K562 (cell line): ENCODE data around the gene MED17. TPM values are rescaled to one million over a fixed set of nuclear protein-coding genes. Genes with fewer than 3 reads are reported as not detected.

Source experiments
- ARID2 ChIP-seq: fragments of 450-650 bp; IDR thresholded peaks from 2 replicates; pipeline ENCODE4 v1.6.1; 2017; ENCODE audit warnings: antibody characterized with exemption, mild to moderate bottlenecking
- ATF2 ChIP-seq: sonication (generic); formaldehyde crosslinking; IDR thresholded peaks from 2 replicates; pipeline ENCODE4 v1.8.1; 2022; ENCODE audit warnings: missing genetic modification reagents
- COPS2 ChIP-seq: fragments of 450-650 bp; conservative IDR thresholded peaks from 2 replicates; pipeline ENCODE4 v1.6.1; 2016; ENCODE audit warnings: mild to moderate bottlenecking, moderate library complexity
- CTCFL ChIP-seq: IDR thresholded peaks from 2 replicates; pipeline ENCODE4 v1.6.1; 2011; ENCODE audit warnings: borderline replicate concordance, low read depth, mild to moderate bottlenecking, moderate library complexity, low read length; ENCODE audit not compliant: insufficient read depth, poor library complexity, severe bottlenecking
- DMBX1 ChIP-seq: fragments of 250-450 bp; sonication (Bioruptor Pico); IDR thresholded peaks from 2 replicates; pipeline ENCODE4 v1.8.0; 2022; ENCODE audit warnings: inconsistent platforms, mild to moderate bottlenecking, moderate library complexity, borderline replicate concordance
- E2F5 ChIP-seq: sonication (generic); formaldehyde crosslinking; IDR thresholded peaks from 2 replicates; pipeline ENCODE4 v1.8.0; 2022; ENCODE audit warnings: mild to moderate bottlenecking, missing genetic modification reagents
- ERF ChIP-seq: fragments of 450-650 bp; formaldehyde crosslinking; IDR thresholded peaks from 2 replicates; pipeline ENCODE4 v1.4.0; 2020; ENCODE audit warnings: mild to moderate bottlenecking, mixed read lengths
- GTF2E2 ChIP-seq: fragments of 200-800 bp; sonication (Bioruptor generic); IDR thresholded peaks from 2 replicates; pipeline ENCODE4 v1.6.1; 2016; ENCODE audit warnings: missing genetic modification characterization, missing compliant biosample characterization
- ILK ChIP-seq: fragments of 450-650 bp; IDR thresholded peaks from 2 replicates; pipeline ENCODE4 v1.6.1; 2016; ENCODE audit warnings: missing genetic modification characterization, low read depth, mild to moderate bottlenecking, missing compliant biosample characterization, moderate library complexity, borderline replicate concordance
- MED1 ChIP-seq: sonication (generic); formaldehyde crosslinking; IDR thresholded peaks from 2 replicates; pipeline ENCODE4 v1.8.1; 2023; ENCODE audit warnings: missing genetic modification reagents, borderline replicate concordance
- PML ChIP-seq: IDR thresholded peaks from 2 replicates; pipeline ENCODE4 v1.6.1; 2012; ENCODE audit warnings: low read length, inconsistent platforms
- RBM39 ChIP-seq: fragments of 200-400 bp; formaldehyde crosslinking; optimal IDR thresholded peaks from 2 replicates; pipeline ENCODE3; 2018; ENCODE audit warnings: low read depth, low read length
- RFX1 ChIP-seq: fragments of 450-650 bp; IDR thresholded peaks from 2 replicates; pipeline ENCODE4 v1.6.1; 2016; ENCODE audit warnings: mild to moderate bottlenecking, moderate library complexity
- TEAD2 ChIP-seq: fragments of 450-650 bp; IDR thresholded peaks from 2 replicates; pipeline ENCODE4 v1.6.1; 2016; ENCODE audit warnings: missing genetic modification characterization, control low read depth, missing compliant biosample characterization
- USF2 ChIP-seq: sonication (generic); formaldehyde crosslinking; IDR thresholded peaks from 2 replicates; pipeline ENCODE4 v1.5.0; 2020; ENCODE audit warnings: missing genetic modification reagents
- VEZF1 ChIP-seq: fragments of 200-800 bp; sonication (Bioruptor generic); IDR thresholded peaks from 2 replicates; pipeline ENCODE4 v1.6.1; 2017; ENCODE audit warnings: missing genetic modification characterization, missing compliant biosample characterization
- ZBTB8A ChIP-seq: fragments of 450-650 bp; IDR thresholded peaks from 2 replicates; pipeline ENCODE4 v1.6.1; 2018; ENCODE audit warnings: mild to moderate bottlenecking, moderate library complexity; ENCODE audit not compliant: partially characterized antibody
- ZHX1 ChIP-seq: fragments of 150-350 bp; conservative IDR thresholded peaks from 2 replicates; pipeline ENCODE4 v1.6.1; 2014; ENCODE audit warnings: low read length
- polyA plus RNA-seq, 8 experiments: library from polyadenylated mRNA; depleted of rRNA in 4 of 8; stranded (reverse) in 5 of 8; unstranded in 3 of 8; fragments of >200 nt; fragmentation: Nextera tagmentation in 2 of 8; fragmentation: Illumina TruSeq in 1 of 8; extraction: Ambion mirVana in 2 of 8; extraction: Trizol in 1 of 8; gene quantifications; 2 replicates each; pipeline versions ENCODE4 v1.2.1 to v1.2.3, GENCODE V29; 2011 to 2014; ENCODE audit warnings: inconsistent platforms in 1 of 8, missing spikeins in 1 of 8
- total RNA-seq, 7 experiments: library from RNA; depleted of rRNA in 6 of 7; stranded (reverse); fragments of >200 nt in 6 of 7; fragmentation: Illumina TruSeq in 2 of 7; extraction: Trizol in 2 of 7; gene quantifications; 2 replicates each; pipeline versions ENCODE4 v1.2.1 to v1.2.3, GENCODE V29; 2011 to 2021; ENCODE audit warnings: low replicate concordance in 1 of 7

MED17 gene
- total and polyA plus RNA-seq, 9 of the 15 experiments (the other 6 are each of a cell fraction or from before 2014, with no cell fraction given) = 6.7 to 34.7 (median 26.8) TPM

- TF ChIP-seq COPS2 = no peak
- peak; percentile 71 for TF ChIP-seq VEZF1
- no peak for TF ChIP-seq USF2
- peak; percentile 34; the same call in 1 of the 2 replicates for TF ChIP-seq ARID2
- TF ChIP-seq ERF (CRISPR knock-in tag) = 0 out of 2 replicates have a peak, but pooled peaks have one; percentile 58
- TF ChIP-seq TEAD2 (tag) = no peak
- TF ChIP-seq PML = peak; percentile 95
- no peak for TF ChIP-seq RFX1
- TF ChIP-seq DMBX1 (CRISPR knock-in tag) = no peak
- no peak; the same call in none of the 2 replicates for TF ChIP-seq ZHX1
- no peak for TF ChIP-seq GTF2E2
- TF ChIP-seq RBM39 = peak; percentile 91
- no peak for TF ChIP-seq ATF2 (CRISPR knock-in tag)
- TF ChIP-seq ILK (tag) = no peak
- TF ChIP-seq CTCFL = no peak
- no peak for TF ChIP-seq E2F5
- TF ChIP-seq ZBTB8A = no peak
- TF ChIP-seq MED1 (CRISPR knock-in tag) = no peak
Measured at GRCh38 chr11:93741094-93741881, 42.8 kb upstream of the MED17 start, which contains the start of the genes C11orf54 and TAF1D (continued).
